Heart left ventricle (tissue), 16 donors: ENCODE data around the gene TSSK3. TPM values are rescaled to one million over a fixed set of nuclear protein-coding genes. Genes with fewer than 3 reads are reported as not detected.
A peak's percentile ranks its signal among the peaks of the same experiment; 100 is the strongest.

ENCODE experiments used
- ATAC-seq, 4 donors: fragments of 200-7000 bp; cut with Tn5 transposase; one replicate each; pipeline ENCODE4 v1.9.1; 2020 to 2022; ENCODE audit warnings: moderate library complexity in 4 of 4, mild to moderate bottlenecking in 3 of 4, moderate number of reproducible peaks in 1 of 4
- DNase-seq, 5 donors: peaks; one replicate each; pipeline ENCODE4 v3.0.0-alpha.2; 2020
- H3K27ac ChIP-seq, 12 donors: fragments of 200-600 bp; sonication (generic) in 4 of 12; one replicate each; pipeline versions ENCODE4 v1.5.0 to v1.8.0; 2016 to 2022; ENCODE audit warnings: mild to moderate bottlenecking in 2 of 12
- H3K27me3 ChIP-seq, 9 donors: fragments of 200-600 bp; sonication (generic) in 2 of 9; one replicate each; pipeline versions ENCODE4 v1.5.1 to v1.8.0; 2016 to 2022; ENCODE audit warnings: mild to moderate bottlenecking in 3 of 9
- H3K36me3 ChIP-seq, 9 donors: fragments of 200-600 bp; sonication (generic) in 2 of 9; one replicate each; pipeline versions ENCODE4 v1.5.0 to v1.8.0; 2018 to 2022; ENCODE audit warnings: mild to moderate bottlenecking in 2 of 9
- H3K4me1 ChIP-seq, 12 donors: fragments of 200-600 bp; sonication (generic) in 4 of 12; one replicate each; pipeline versions ENCODE4 v1.5.0 to v1.8.0; 2016 to 2022; ENCODE audit warnings: mild to moderate bottlenecking in 3 of 12
- H3K4me3 ChIP-seq, 12 donors: fragments of 200-600 bp; sonication (generic) in 4 of 12; one replicate each; pipeline versions ENCODE4 v1.5.0 to v1.8.0; 2017 to 2022; ENCODE audit warnings: mild to moderate bottlenecking in 9 of 12, moderate library complexity in 4 of 12
- H3K9me3 ChIP-seq, 12 donors: fragments of 200-600 bp; sonication (generic) in 4 of 12; one replicate each; pipeline versions ENCODE4 v1.5.0 to v1.8.0; 2016 to 2022; ENCODE audit warnings: mild to moderate bottlenecking in 1 of 12
- POLR2A ChIP-seq, 2 donors: fragments of 450-650 bp; IDR thresholded peaks; one replicate each; pipeline ENCODE4 v1.6.1; 2017; ENCODE audit warnings: antibody characterized with exemption in 2 of 2, mild to moderate bottlenecking in 2 of 2, moderate library complexity in 2 of 2
- WGBS, 4 donors: extraction: QIAGEN DNeasy Blood & Tissue Kit in 2 of 4; methylation state at CpG; one replicate each; pipeline versions ENCODE4 v1.1.5 to v1.1.7; 2013 to 2018; 5-methylcytosine and 5-hydroxymethylcytosine counted together
- intact Hi-C, 10 donors: fragments of 100-400 bp; cut with DNase I; formaldehyde crosslinking; loops; one replicate each; pipeline versions ENCODE4 v1.11.1 to v1.14.2; 2022
- polyA plus RNA-seq, 2 donors: library from polyadenylated mRNA; stranded (reverse); fragments of 200-250 nt; gene quantifications; one replicate each; pipeline ENCODE4 v1.2.3, GENCODE V29; 2013
- total RNA-seq, 9 donors: library from RNA; depleted of rRNA in 2 of 9; stranded (reverse); fragments of >200 nt in 2 of 9; fragmentation: NEBNext Ultra II Directional in 3 of 9; extraction: Animal tissue kit (Norgen Biotek cat#: 25700) in 3 of 9; gene quantifications; one replicate each; pipeline versions ENCODE4 v1.1.0 to v1.2.4, GENCODE V29; 2016 to 2023
- TF ChIP-seq, protein P1 (sequence below), 12 donors: fragments of 200-600 bp; sonication (generic) in 4 of 12; IDR thresholded peaks; one replicate each; pipeline versions ENCODE4 v1.5.0 to v1.8.0; 2018 to 2022; ENCODE audit warnings: antibody characterized with exemption in 12 of 12, mild to moderate bottlenecking in 5 of 12
- donor health status: ischemic (EF 13 %, LVEDD 7.1; RV severe dilation, severe dysfunction).
- donor health status: healthy with polysubstance abuse.
- donor health status: DM: no; HTN: yes; CAD: no.
- donor health status: DM: no; HTN: no; CAD: no.
- donor health status: ischemic (EF 25% LVEDD 6.9; RV normal size, moderate dysfunction).
- donor health status: ischemic (EF 25% LVEDD 5.7; RV mildly dilated, moderate dysfunction).
- donor health status: healthy.
- donor health status: DM: yes; HTN: yes; CAD: no.
- donor health status: ischemic (EF 35%, LVEDD 5.7; RV mildly dilated, moderate dysfunction).
- donor health status: nonischemic (EF 11% LVEDD 7.7; RV severe dilation, severe dysfunction).
- donor health status: DM: yes; HTN: yes; CAD: no.
- donor health status: PGD.
- donor health status: ischemic (EF 29% LVEDD 5.4; RV normal size, mild dysfunction).
- donor health status: nonischemic (EF 23%, LVEDD 6.1; RV moderate dilation, normal function).

TSSK3 gene
- total and polyA plus RNA-seq, 11 donors = 0.37 to 3.1 (median 1.7) TPM; not detected in 2

DNA sequence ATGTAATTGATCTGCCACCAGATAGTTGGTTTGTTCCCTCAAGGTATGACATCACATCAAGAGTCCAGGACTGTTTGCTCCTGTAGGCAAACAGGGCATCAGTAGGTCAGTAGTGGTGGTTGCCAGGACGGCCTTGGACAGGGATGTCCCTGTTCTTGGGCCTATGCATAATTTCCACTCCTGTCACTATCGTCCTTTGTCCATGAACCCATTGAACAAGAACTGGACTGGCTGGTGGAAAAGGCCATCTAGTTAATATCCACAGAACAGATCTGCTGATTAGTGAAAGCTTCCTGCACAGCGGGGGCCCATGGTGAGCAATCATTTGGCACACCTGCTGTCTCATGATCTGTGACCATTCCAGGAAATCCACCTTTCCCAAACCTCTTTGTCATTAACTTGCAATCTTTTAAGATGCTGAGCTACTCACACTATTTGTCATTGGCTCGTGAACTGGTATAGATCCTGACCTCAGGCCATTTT, 44.3 kb downstream of the TSSK3 start:
- Histone ChIP-seq H3K9me3 (no peaks in the 10 kb centered on the region), H3K27me3 (no peaks in the 10 kb centered on the region), H3K27ac (no peak overlapping the region), H3K36me3 (no peaks in the 10 kb centered on the region), H3K4me3 (no peak overlapping the region), H3K4me1 (no peaks in the 10 kb centered on the region)
- intact Hi-C loops = loop anchor here in 6 of 10 donors (5.0 to 10.0 kb wide), 5 partner anchors 356 to 678 kb away; partner anchors contain the start of genes AZIN2 (in 1 of the 6) and FNDC5 (in 1 of the 6)
- DNase-seq (no peak), ATAC-seq (no peak)
- no peak for TF ChIP-seq POLR2A (IDR thresholded peaks at IDR 0.05)
- TF ChIP-seq, protein P1, sequence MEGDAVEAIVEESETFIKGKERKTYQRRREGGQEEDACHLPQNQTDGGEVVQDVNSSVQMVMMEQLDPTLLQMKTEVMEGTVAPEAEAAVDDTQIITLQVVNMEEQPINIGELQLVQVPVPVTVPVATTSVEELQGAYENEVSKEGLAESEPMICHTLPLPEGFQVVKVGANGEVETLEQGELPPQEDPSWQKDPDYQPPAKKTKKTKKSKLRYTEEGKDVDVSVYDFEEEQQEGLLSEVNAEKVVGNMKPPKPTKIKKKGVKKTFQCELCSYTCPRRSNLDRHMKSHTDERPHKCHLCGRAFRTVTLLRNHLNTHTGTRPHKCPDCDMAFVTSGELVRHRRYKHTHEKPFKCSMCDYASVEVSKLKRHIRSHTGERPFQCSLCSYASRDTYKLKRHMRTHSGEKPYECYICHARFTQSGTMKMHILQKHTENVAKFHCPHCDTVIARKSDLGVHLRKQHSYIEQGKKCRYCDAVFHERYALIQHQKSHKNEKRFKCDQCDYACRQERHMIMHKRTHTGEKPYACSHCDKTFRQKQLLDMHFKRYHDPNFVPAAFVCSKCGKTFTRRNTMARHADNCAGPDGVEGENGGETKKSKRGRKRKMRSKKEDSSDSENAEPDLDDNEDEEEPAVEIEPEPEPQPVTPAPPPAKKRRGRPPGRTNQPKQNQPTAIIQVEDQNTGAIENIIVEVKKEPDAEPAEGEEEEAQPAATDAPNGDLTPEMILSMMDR (IDR thresholded peaks at IDR 0.05) = no peak
- WGBS, 4 donors = 84 to 92% (median 89%) methylated on average over 4 of the region's 4 CpGs

DNA sequence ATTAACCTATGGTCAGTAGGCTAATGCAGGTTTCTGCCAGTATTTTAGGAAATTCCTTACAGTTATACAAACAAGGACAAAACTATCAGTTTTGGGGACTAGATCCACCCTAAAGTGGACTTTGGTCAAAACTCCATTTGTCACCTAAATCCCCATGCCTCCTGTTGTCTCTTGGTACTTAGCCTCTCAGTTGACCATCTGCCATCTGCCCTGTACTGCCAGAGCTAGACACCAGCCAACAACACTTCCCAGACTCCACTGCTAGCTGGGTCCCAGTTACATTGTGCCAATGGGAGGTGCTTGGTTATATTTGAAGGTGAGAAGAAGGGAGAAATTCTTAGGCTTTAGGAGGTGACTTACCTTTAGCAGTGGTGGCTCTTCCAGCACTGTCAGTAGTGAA, 48.9 kb downstream of the TSSK3 start:
- H3K4me3 ChIP-seq = no peak overlapping the region
- intact Hi-C loops = loop anchor here in 3 of 10 donors (5.0 kb wide), 2 partner anchors 79 to 194 kb away; no protein-coding TSS in a partner anchor
- no peaks in the 10 kb centered on the region for H3K27me3 ChIP-seq
- no peaks in the 10 kb centered on the region for H3K36me3 ChIP-seq
- H3K27ac ChIP-seq = no peak overlapping the region
- H3K9me3 ChIP-seq = peaks cover 0 to 15% (median 2%) of the 10 kb centered on the region in 12 donors
- TF ChIP-seq, protein P1 (IDR thresholded peaks at IDR 0.05) = no peak
- no peak for TF ChIP-seq POLR2A (IDR thresholded peaks at IDR 0.05)
- ATAC-seq (no peak), DNase-seq (no peak)
- no peaks in the 10 kb centered on the region for H3K4me1 ChIP-seq

DNA sequence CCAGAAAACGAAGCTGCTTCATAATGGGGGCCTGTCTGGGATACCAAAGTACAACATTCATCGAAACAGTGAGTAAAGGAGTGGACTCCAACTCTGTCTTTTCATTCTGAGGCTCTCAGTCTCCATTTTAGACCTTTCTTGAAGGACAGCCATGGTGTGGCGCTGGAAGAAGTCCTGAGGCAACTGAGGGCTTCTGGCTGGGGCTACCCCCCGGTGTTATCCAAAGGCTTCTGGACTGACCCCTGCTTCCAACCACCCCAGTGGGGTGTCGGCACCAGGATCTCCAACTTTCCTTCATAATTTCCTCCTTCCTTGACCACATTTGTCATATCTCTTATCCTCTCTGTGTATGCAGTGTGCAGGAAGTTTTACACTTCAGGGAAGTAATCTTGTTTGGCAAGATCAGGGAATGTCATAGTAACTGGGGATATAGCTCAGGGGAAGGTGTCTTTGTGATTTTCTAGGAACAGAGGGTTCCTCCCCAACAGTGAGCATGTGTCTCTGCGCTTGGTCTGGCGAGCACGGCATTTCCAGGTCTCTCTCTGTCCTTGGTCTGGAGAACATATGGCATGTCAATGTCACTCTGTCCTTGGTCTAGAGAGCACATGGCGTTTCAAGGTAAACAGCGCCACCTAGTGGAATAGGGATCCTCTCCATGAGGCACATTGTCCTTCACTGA, 51.3 kb downstream of the TSSK3 start:
- ATAC-seq = peak; percentile 61 to 76 (median 74)
- 51 to 60% (median 55%) methylated on average over 10 of the region's 10 CpGs for WGBS, 4 donors
- no peaks in the 10 kb centered on the region for H3K4me1 ChIP-seq
- no peak for TF ChIP-seq POLR2A (IDR thresholded peaks at IDR 0.05)
- TF ChIP-seq, protein P1 (IDR thresholded peaks at IDR 0.05) = peak; percentile 57 to 85 (median 76)
- peak in 4 of 5 donors; percentile 39 to 63 (median 54) for DNase-seq
- intact Hi-C loops = loop anchor here in 5 of 10 donors (1.0 to 5.0 kb wide), 5 partner anchors 12 to 197 kb away; no protein-coding TSS in a partner anchor
- H3K4me3 ChIP-seq = no peak overlapping the region
- no peak overlapping the region for H3K27ac ChIP-seq
- no peaks in the 10 kb centered on the region for H3K27me3 ChIP-seq
- H3K36me3 ChIP-seq = no peaks in the 10 kb centered on the region
- peaks cover 0 to 21% (median 5%) of the 10 kb centered on the region in 12 donors for H3K9me3 ChIP-seq

Other genes with a start within 250 kb of the TSSK3 start
- gene TXLNA, start 182.9 kb upstream of the TSSK3 start, total RNA-seq = 10 to 100 TPM; 13.2 to 35.9 (median 18.6) TPM
- gene TXLNA, start 182.9 kb upstream of the TSSK3 start, polyA plus RNA-seq = 10 to 100 TPM in 1 of 2 donors, 1 to 10 TPM in 1; 8.7 to 21.5 TPM
- 10 to 100 TPM; 12.5 to 23.7 (median 16.5) TPM for gene CCDC28B, start 161.9 kb upstream of the TSSK3 start, total RNA-seq
- 10 to 100 TPM; 19.0 to 40.2 TPM for gene CCDC28B, start 161.9 kb upstream of the TSSK3 start, polyA plus RNA-seq
- gene IQCC, start 156.9 kb upstream of the TSSK3 start, total RNA-seq = 1 to 10 TPM in 2 of 9 donors, under 1 TPM in 7; 0.56 to 1.9 (median 0.74) TPM
- under 1 TPM; 0.83 to 0.95 TPM for gene IQCC, start 156.9 kb upstream of the TSSK3 start, polyA plus RNA-seq
- not detected for gene DCDC2B, start 153.4 kb upstream of the TSSK3 start, total RNA-seq
- gene DCDC2B, start 153.4 kb upstream of the TSSK3 start, polyA plus RNA-seq = not detected
- 10 to 100 TPM in 6 of 9 donors, 1 to 10 TPM in 3; 8.8 to 19.8 (median 10.8) TPM for gene TMEM234, start 140.2 kb upstream of the TSSK3 start, total RNA-seq
- gene TMEM234, start 140.2 kb upstream of the TSSK3 start, polyA plus RNA-seq = 10 to 100 TPM in 1 of 2 donors, 1 to 10 TPM in 1; 7.7 to 19.4 TPM
- gene EIF3I, start 140.1 kb upstream of the TSSK3 start, total RNA-seq = 100 to 1,000 TPM in 7 of 9 donors, 10 to 100 TPM in 2; 94.8 to 191 (median 119) TPM
- 100 to 1,000 TPM; 140 to 388 TPM for gene EIF3I, start 140.1 kb upstream of the TSSK3 start, polyA plus RNA-seq
- gene FAM167B, start 115.3 kb upstream of the TSSK3 start, total RNA-seq = 10 to 100 TPM in 1 of 9 donors, 1 to 10 TPM in 8; 2.0 to 13.7 (median 3.8) TPM
- gene FAM167B, start 115.3 kb upstream of the TSSK3 start, polyA plus RNA-seq = 10 to 100 TPM in 1 of 2 donors, 1 to 10 TPM in 1; 7.7 to 14.1 TPM
- 1 to 10 TPM in 2 of 9 donors, under 1 TPM in 4, not detected in 3; 0.37 to 7.6 (median 0.72) TPM for gene LCK, start 111.3 kb upstream of the TSSK3 start, total RNA-seq
- gene LCK, start 111.3 kb upstream of the TSSK3 start, polyA plus RNA-seq = under 1 TPM; 0.34 to 0.40 TPM
- gene HDAC1, start 70.5 kb upstream of the TSSK3 start, total RNA-seq = 10 to 100 TPM; 22.0 to 46.6 (median 29.3) TPM
- gene HDAC1, start 70.5 kb upstream of the TSSK3 start, polyA plus RNA-seq = 10 to 100 TPM; 20.0 to 37.6 TPM
- gene MARCKSL1, start 26.3 kb upstream of the TSSK3 start, total RNA-seq = 10 to 100 TPM in 7 of 9 donors, 1 to 10 TPM in 2; 6.8 to 44.0 (median 12.1) TPM
- gene MARCKSL1, start 26.3 kb upstream of the TSSK3 start, polyA plus RNA-seq = 10 to 100 TPM in 1 of 2 donors, 1 to 10 TPM in 1; 8.1 to 29.8 TPM
- 1 to 10 TPM; 1.2 to 4.4 (median 2.1) TPM for gene FAM229A, start 54 bp upstream of the TSSK3 start, total RNA-seq
- 1 to 10 TPM; 1.4 to 4.0 TPM for gene FAM229A, start 54 bp upstream of the TSSK3 start, polyA plus RNA-seq
- gene BSDC1, start 31.9 kb downstream of the TSSK3 start, total RNA-seq = 10 to 100 TPM; 35.6 to 53.2 (median 44.5) TPM
- 10 to 100 TPM; 25.1 to 46.9 TPM for gene BSDC1, start 31.9 kb downstream of the TSSK3 start, polyA plus RNA-seq
- gene ZBTB8B, start 102.5 kb downstream of the TSSK3 start, total RNA-seq = under 1 TPM in 1 of 9 donors, not detected in 8; 0.02 TPM
- under 1 TPM in 1 of 2 donors, not detected in 1; 0.01 TPM for gene ZBTB8B, start 102.5 kb downstream of the TSSK3 start, polyA plus RNA-seq
- gene ZBTB8A, start 176.9 kb downstream of the TSSK3 start, total RNA-seq = 1 to 10 TPM; 1.8 to 5.0 (median 3.1) TPM
- 1 to 10 TPM; 1.1 to 2.6 TPM for gene ZBTB8A, start 176.9 kb downstream of the TSSK3 start, polyA plus RNA-seq